ENCODE measurements around the gene KCNB1.

Gene KCNB1

GRCh38 chr20:49393803-49394202 is 88.7 kb downstream of the KCNB1 start:
- DNase-seq (ENCODE audit: low read depth, low spot score): no peak
- no peaks in the 10 kb centered on the region for H3K36me3 ChIP-seq (ENCODE audit: insufficient read depth, insufficient read length, low read length)
- no peak for TF ChIP-seq ZNF274 (IDR thresholded peaks at IDR 0.05; ENCODE audit: low read depth, low read length)

GRCh38 chr20:49392745-49393144 is 89.7 kb downstream of the KCNB1 start:
- Histone ChIP-seq H3K9ac (ENCODE audit: insufficient read length, low read depth) (no peak overlapping the region), H3K36me3 (ENCODE audit: insufficient read depth, insufficient read length, low read length) (no peaks in the 10 kb centered on the region), H3K27me3 (ENCODE audit: insufficient read depth, insufficient read length) (no peaks in the 10 kb centered on the region), H3K9me3 (ENCODE audit: insufficient read depth, low read length) (no peaks in the 10 kb centered on the region), H3K4me1 (ENCODE audit: insufficient read depth, insufficient read length) (peaks cover 7% of the 10 kb centered on the region), H3K4me3 (ENCODE audit: insufficient read length, low read depth) (no peak overlapping the region)
- no peak for TF ChIP-seq YY1 (IDR thresholded peaks at IDR 0.05; ENCODE audit: insufficient read depth, insufficient read length)
- TF ChIP-seq SUZ12 (IDR thresholded peaks at IDR 0.05; ENCODE audit: extremely low read depth, insufficient read depth, insufficient read length): no peak
- no peak for TF ChIP-seq ZNF274 (IDR thresholded peaks at IDR 0.05; ENCODE audit: low read depth, low read length)
- no peak for DNase-seq (ENCODE audit: low read depth, low spot score)

More at GRCh38 chr20:49393803-49394202, 88.7 kb downstream of the KCNB1 start:
- Histone ChIP-seq H3K4me3 (ENCODE audit: insufficient read length, low read depth) (no peak overlapping the region), H3K4me1 (ENCODE audit: insufficient read depth, insufficient read length) (peaks cover 7% of the 10 kb centered on the region), H3K9ac (ENCODE audit: insufficient read length, low read depth) (no peak overlapping the region), H3K27me3 (ENCODE audit: insufficient read depth, insufficient read length) (no peaks in the 10 kb centered on the region), H3K9me3 (ENCODE audit: insufficient read depth, low read length) (no peaks in the 10 kb centered on the region)

DNA sequence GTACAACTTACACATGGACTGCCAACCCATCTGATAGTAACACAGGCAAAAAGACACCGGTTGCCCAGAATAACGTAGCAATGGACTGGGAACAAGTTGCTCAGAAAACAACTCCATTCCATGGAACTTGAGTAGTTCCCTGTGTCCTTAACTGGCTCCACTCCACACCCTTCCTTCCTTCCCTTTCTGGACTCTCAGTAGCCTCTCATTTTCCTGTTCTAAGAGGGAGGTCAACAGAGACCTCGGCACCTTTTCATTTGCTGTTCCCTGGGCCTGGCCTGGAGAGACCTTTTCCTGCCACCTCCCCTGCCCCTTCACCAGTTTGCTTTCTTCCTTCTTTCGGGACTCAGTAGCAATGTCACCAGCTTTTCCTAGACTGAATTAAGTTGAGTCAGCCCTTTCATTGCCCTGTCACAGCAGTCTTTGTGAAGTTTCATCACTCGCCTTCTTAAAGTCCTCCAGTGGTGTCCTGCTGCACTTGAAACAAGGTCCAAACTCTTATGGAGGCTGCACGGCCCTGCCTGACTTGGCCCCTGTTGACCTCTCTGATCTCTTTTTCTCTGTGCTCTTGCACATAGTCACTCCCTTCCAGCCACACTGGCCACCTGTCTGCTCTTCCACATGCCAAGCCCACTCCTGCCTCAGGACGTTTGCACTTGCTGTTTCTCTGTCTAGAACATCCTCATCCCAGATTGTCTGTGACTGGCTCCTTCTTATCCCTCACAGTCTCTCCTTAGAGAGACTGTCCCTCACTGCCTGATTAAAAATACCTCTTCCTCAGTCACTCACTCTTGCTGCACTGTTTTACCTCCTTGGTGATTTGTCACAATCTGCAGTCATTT is 90.8 kb downstream of the KCNB1 start:
- Histone ChIP-seq H3K4me3 (ENCODE audit: insufficient read length, low read depth) (no peak overlapping the region), H3K9me3 (ENCODE audit: insufficient read depth, low read length) (no peaks in the 10 kb centered on the region), H3K4me1 (ENCODE audit: insufficient read depth, insufficient read length) (peaks cover 5% of the 10 kb centered on the region), H3K36me3 (ENCODE audit: insufficient read depth, insufficient read length, low read length) (no peaks in the 10 kb centered on the region), H3K9ac (ENCODE audit: insufficient read length, low read depth) (no peak overlapping the region), H3K27me3 (ENCODE audit: insufficient read depth, insufficient read length) (no peaks in the 10 kb centered on the region)
- no peak for TF ChIP-seq SUZ12 (IDR thresholded peaks at IDR 0.05; ENCODE audit: extremely low read depth, insufficient read depth, insufficient read length)
- TF ChIP-seq YY1 (IDR thresholded peaks at IDR 0.05; ENCODE audit: insufficient read depth, insufficient read length): no peak
- TF ChIP-seq ZNF274 (IDR thresholded peaks at IDR 0.05; ENCODE audit: low read depth, low read length): no peak
- DNase-seq (ENCODE audit: low read depth, low spot score): no peak

- Histone ChIP-seq H3K27me3 (ENCODE audit: insufficient read depth, insufficient read length) (no peaks in the 10 kb centered on the region), H3K4me3 (ENCODE audit: insufficient read length, low read depth) (no peak overlapping the region), H3K9ac (ENCODE audit: insufficient read length, low read depth) (no peak overlapping the region), H3K9me3 (ENCODE audit: insufficient read depth, low read length) (peaks cover 5% of the 10 kb centered on the region; the same call in 1 of the 2 replicates), H3K36me3 (ENCODE audit: insufficient read depth, insufficient read length, low read length) (no peaks in the 10 kb centered on the region), H3K4me1 (ENCODE audit: insufficient read depth, insufficient read length) (peaks cover 6% of the 10 kb centered on the region)
- no peak for TF ChIP-seq YY1 (IDR thresholded peaks at IDR 0.05; ENCODE audit: insufficient read depth, insufficient read length)
- TF ChIP-seq ZNF274 (IDR thresholded peaks at IDR 0.05; ENCODE audit: low read depth, low read length): no peak
- DNase-seq (ENCODE audit: low read depth, low spot score): no peak
These were observed 92.6 kb downstream of the KCNB1 start for GRCh38 chr20:49389854-49390253.

- no peak for DNase-seq (ENCODE audit: low read depth, low spot score)
- H3K9me3 ChIP-seq (ENCODE audit: insufficient read depth, low read length): peaks cover 5% of the 10 kb centered on the region; the same call in 1 of the 2 replicates
- no peak for TF ChIP-seq SUZ12 (IDR thresholded peaks at IDR 0.05; ENCODE audit: extremely low read depth, insufficient read depth, insufficient read length)
- no peak for TF ChIP-seq YY1 (IDR thresholded peaks at IDR 0.05; ENCODE audit: insufficient read depth, insufficient read length)
- TF ChIP-seq ZNF274 (IDR thresholded peaks at IDR 0.05; ENCODE audit: low read depth, low read length): no peak
- no peaks in the 10 kb centered on the region for H3K36me3 ChIP-seq (ENCODE audit: insufficient read depth, insufficient read length, low read length)
- peaks cover 7% of the 10 kb centered on the region for H3K4me1 ChIP-seq (ENCODE audit: insufficient read depth, insufficient read length)
- no peak overlapping the region for H3K4me3 ChIP-seq (ENCODE audit: insufficient read length, low read depth)
- no peak overlapping the region for H3K9ac ChIP-seq (ENCODE audit: insufficient read length, low read depth)
- H3K27me3 ChIP-seq (ENCODE audit: insufficient read depth, insufficient read length): no peaks in the 10 kb centered on the region
These were observed 93.7 kb downstream of the KCNB1 start for GRCh38 chr20:49388744-49389143.

GRCh38 chr20:49387581-49387939 is 94.9 kb downstream of the KCNB1 start:
- DNase-seq (ENCODE audit: low read depth, low spot score): no peak
- H3K9ac ChIP-seq (ENCODE audit: insufficient read length, low read depth): no peak overlapping the region
- TF ChIP-seq SUZ12 (IDR thresholded peaks at IDR 0.05; ENCODE audit: extremely low read depth, insufficient read depth, insufficient read length) (no peak), YY1 (IDR thresholded peaks at IDR 0.05; ENCODE audit: insufficient read depth, insufficient read length) (no peak), ZNF274 (IDR thresholded peaks at IDR 0.05; ENCODE audit: low read depth, low read length) (no peak)
- H3K27me3 ChIP-seq (ENCODE audit: insufficient read depth, insufficient read length): no peaks in the 10 kb centered on the region
- peaks cover 5% of the 10 kb centered on the region; the same call in 1 of the 2 replicates for H3K9me3 ChIP-seq (ENCODE audit: insufficient read depth, low read length)
- peaks cover 2% of the 10 kb centered on the region for H3K4me1 ChIP-seq (ENCODE audit: insufficient read depth, insufficient read length)
- no peak overlapping the region for H3K4me3 ChIP-seq (ENCODE audit: insufficient read length, low read depth)
- no peaks in the 10 kb centered on the region for H3K36me3 ChIP-seq (ENCODE audit: insufficient read depth, insufficient read length, low read length)

GRCh38 chr20:49386848-49387580 is 95.5 kb downstream of the KCNB1 start:
- H3K27me3 ChIP-seq (ENCODE audit: insufficient read depth, insufficient read length): no peaks in the 10 kb centered on the region
- no peak for DNase-seq (ENCODE audit: low read depth, low spot score)
- TF ChIP-seq YY1 (IDR thresholded peaks at IDR 0.05; ENCODE audit: insufficient read depth, insufficient read length): no peak
- TF ChIP-seq SUZ12 (IDR thresholded peaks at IDR 0.05; ENCODE audit: extremely low read depth, insufficient read depth, insufficient read length): no peak
- no peak for TF ChIP-seq ZNF274 (IDR thresholded peaks at IDR 0.05; ENCODE audit: low read depth, low read length)

More at GRCh38 chr20:49386848-49387580, 95.5 kb downstream of the KCNB1 start:
- H3K9me3 ChIP-seq (ENCODE audit: insufficient read depth, low read length): peaks cover 5% of the 10 kb centered on the region; the same call in 1 of the 2 replicates
- no peaks in the 10 kb centered on the region for H3K36me3 ChIP-seq (ENCODE audit: insufficient read depth, insufficient read length, low read length)
- H3K9ac ChIP-seq (ENCODE audit: insufficient read length, low read depth): no peak overlapping the region
- H3K4me3 ChIP-seq (ENCODE audit: insufficient read length, low read depth): no peak overlapping the region
- peaks cover 2% of the 10 kb centered on the region for H3K4me1 ChIP-seq (ENCODE audit: insufficient read depth, insufficient read length)

Data from NT2/D1 (cell line).